KMS-11 (cell line): ENCODE measurements around the gene CARD19.

Source experiments
- H2AFZ ChIP-seq: fragments of 200-600 bp; sonication (generic); 2 replicates; pipeline ENCODE4 v1.6.1; 2016; ENCODE audit warnings: antibody characterized with exemption, mixed run types, low read depth
- H3K27ac ChIP-seq: fragments of 200-600 bp; sonication (generic); 2 replicates; pipeline ENCODE4 v1.6.1; 2016; ENCODE audit warnings: mild to moderate bottlenecking, mixed run types
- H3K27me3 ChIP-seq: fragments of 200-600 bp; sonication (generic); 2 replicates; pipeline ENCODE4 v1.6.1; 2017; ENCODE audit warnings: mild to moderate bottlenecking, low read depth, mixed run types, moderate library complexity; ENCODE audit not compliant: insufficient read depth
- H3K36me3 ChIP-seq: fragments of 200-600 bp; sonication (generic); 2 replicates; pipeline ENCODE4 v1.6.1; 2017; ENCODE audit warnings: mild to moderate bottlenecking, mixed run types; ENCODE audit not compliant: insufficient read depth
- H3K4me1 ChIP-seq: fragments of 200-600 bp; sonication (generic); 2 replicates; pipeline ENCODE4 v1.6.1; 2016; ENCODE audit warnings: mild to moderate bottlenecking, low read depth, mixed run types; ENCODE audit not compliant: poor library complexity, severe bottlenecking
- H3K4me2 ChIP-seq: fragments of 200-600 bp; sonication (generic); 2 replicates; pipeline ENCODE4 v1.7.0; 2016; ENCODE audit warnings: mild to moderate bottlenecking, mixed run types
- H3K4me3 ChIP-seq: fragments of 200-600 bp; sonication (generic); IDR thresholded peaks from 2 replicates; pipeline ENCODE4 v1.6.1; 2017; ENCODE audit warnings: low read depth, low read length, mixed read lengths; ENCODE audit not compliant: insufficient read depth
- H3K79me2 ChIP-seq: fragments of 200-600 bp; sonication (generic); 2 replicates; pipeline ENCODE4 v1.6.1; 2016; ENCODE audit warnings: low read depth, mixed run types; ENCODE audit not compliant: insufficient read depth
- H3K9ac ChIP-seq: fragments of 200-600 bp; sonication (generic); 2 replicates; pipeline ENCODE4 v1.6.1; 2016; ENCODE audit warnings: mild to moderate bottlenecking, mixed run types
- H4K20me1 ChIP-seq: fragments of 200-600 bp; sonication (generic); 2 replicates; pipeline ENCODE4 v1.6.1; 2016; ENCODE audit warnings: mild to moderate bottlenecking, mixed run types; ENCODE audit not compliant: insufficient read depth
- TF ChIP-seq, protein P1 (sequence below): fragments of 200-600 bp; sonication (generic); conservative IDR thresholded peaks from 2 replicates; pipeline ENCODE4 v1.6.1; 2017; ENCODE audit warnings: low read depth, mild to moderate bottlenecking, antibody characterized with exemption, low read length, moderate library complexity, mixed read lengths

Gene CARD19

DNA sequence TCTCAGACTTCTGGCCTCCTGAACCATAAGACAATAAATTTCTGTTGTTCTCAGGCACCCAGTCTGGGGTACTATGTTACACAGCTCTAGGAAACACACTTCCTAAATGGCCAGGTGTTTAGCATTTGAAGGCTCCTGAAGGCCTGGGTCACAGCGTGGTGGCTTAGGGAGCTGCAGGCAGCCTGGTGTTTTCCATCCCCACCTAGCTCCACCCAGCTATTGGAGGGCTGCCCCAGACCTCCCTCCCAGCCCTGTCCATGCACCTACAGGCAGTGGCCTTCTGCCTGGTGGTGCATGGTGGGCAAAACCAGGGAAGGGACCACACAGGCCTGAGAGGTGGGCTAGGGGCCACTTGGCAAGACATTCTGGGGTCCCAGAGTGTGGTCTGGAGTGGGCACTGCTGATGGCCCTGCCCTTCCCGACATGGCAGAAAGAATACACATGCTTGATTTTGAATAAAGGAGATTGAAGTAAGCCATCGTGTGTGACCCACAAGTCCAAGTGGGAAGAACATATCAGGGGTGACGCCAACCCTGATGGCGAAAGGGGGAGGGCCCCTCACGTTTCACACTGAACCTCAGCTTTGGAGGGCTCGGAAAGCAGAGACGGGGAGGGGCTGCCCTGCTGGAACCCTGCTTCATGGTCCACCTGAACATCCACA is 38.8 kb upstream of the CARD19 start:
- Histone ChIP-seq H3K9ac (no peak overlapping the region), H3K27ac (no peak overlapping the region), H3K4me2 (no peak overlapping the region), H4K20me1 (no peaks in the 10 kb centered on the region), H3K79me2 (no peaks in the 10 kb centered on the region), H2AFZ (peak overlapping the region; percentile 71; the same call in 1 of the 2 replicates), H3K4me3 (no peak overlapping the region), H3K4me1 (peaks cover 45% of the 10 kb centered on the region), H3K27me3 (no peaks in the 10 kb centered on the region), H3K36me3 (no peaks in the 10 kb centered on the region)
- TF ChIP-seq, protein P1, sequence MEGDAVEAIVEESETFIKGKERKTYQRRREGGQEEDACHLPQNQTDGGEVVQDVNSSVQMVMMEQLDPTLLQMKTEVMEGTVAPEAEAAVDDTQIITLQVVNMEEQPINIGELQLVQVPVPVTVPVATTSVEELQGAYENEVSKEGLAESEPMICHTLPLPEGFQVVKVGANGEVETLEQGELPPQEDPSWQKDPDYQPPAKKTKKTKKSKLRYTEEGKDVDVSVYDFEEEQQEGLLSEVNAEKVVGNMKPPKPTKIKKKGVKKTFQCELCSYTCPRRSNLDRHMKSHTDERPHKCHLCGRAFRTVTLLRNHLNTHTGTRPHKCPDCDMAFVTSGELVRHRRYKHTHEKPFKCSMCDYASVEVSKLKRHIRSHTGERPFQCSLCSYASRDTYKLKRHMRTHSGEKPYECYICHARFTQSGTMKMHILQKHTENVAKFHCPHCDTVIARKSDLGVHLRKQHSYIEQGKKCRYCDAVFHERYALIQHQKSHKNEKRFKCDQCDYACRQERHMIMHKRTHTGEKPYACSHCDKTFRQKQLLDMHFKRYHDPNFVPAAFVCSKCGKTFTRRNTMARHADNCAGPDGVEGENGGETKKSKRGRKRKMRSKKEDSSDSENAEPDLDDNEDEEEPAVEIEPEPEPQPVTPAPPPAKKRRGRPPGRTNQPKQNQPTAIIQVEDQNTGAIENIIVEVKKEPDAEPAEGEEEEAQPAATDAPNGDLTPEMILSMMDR, result no peak

DNA sequence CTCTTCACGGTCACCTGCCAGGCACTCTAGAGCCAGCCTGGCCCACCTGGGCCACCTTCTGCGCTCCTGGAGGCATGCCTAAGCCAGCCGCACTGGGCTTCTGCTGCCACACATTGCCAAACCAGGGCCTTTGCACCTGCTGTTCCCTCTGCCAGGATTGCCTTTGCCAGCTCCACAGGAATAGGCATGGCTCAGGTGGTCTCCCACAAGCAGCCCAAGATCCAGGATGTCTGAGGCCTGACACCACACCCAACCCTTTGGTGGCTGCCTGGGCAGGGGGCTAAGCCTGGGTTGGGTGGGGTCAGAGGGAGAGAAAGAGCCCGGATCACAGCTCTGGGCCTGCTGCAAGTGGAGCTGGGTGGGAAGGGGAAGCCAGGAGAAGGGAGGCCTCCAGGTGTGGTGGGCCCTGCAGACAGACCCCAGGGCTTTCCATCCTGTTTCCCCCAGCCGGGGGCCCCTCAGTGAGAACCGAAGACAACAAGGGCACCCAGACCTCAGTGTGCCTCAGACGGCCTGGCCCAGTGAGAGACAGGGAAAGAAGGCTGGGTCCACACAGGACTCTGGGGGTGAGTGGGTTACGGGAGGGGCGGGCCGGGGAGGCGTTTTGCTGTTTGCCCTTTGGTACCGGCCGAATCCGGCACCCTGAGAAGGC is 38.2 kb upstream of the CARD19 start:
- H3K4me2 ChIP-seq, result peak overlapping the region; percentile 90
- no peaks in the 10 kb centered on the region for H3K27me3 ChIP-seq
- H3K79me2 ChIP-seq, result 0 out of 2 replicates have a peak, but pooled peaks cover 6% of the 10 kb centered on the region
- H3K4me3 ChIP-seq, result no peak overlapping the region
- H3K4me1 ChIP-seq, result peaks cover 51% of the 10 kb centered on the region
- no peaks in the 10 kb centered on the region for H4K20me1 ChIP-seq
- no peaks in the 10 kb centered on the region for H3K36me3 ChIP-seq
- 0 out of 2 replicates have a peak overlapping the region, but pooled peaks have one; percentile 15 for H3K27ac ChIP-seq
- peak overlapping the region; percentile 71 for H2AFZ ChIP-seq
- TF ChIP-seq, protein P1, result no peak
- H3K9ac ChIP-seq, result peak overlapping the region; percentile 55; the same call in 1 of the 2 replicates

DNA sequence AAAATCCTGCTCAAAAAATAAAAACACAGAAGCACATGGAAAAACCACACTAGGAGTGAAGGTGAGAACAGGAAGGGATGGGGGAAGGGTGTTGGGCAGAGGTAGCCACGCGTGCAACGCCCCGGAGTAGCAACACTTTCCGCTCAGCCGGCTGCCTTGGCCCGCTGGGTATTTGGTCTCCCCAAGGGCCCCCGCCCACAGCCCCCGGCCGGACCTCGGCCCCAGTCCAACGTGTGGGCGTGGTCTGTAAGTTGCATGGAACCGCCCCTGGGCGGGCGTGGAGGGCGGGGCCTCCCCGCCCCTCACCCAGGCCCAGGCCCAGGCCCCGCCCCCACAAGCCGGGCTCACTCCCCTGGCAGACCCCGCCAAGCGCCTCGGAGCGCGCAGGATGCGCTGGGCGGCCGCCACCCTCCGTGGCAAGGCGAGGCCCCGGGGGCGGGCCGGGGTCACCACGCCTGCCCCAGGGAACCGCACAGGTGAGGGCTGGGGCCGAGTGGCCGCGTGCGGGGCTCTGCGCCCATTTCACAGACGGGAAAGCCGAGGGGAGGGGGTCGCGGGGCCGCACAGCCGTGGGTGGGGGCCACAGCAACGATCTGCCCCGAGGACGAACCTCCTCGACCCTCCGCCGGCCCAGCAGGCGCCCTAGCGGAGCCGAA is 37.5 kb upstream of the CARD19 start, which contains the start of gene SUSD3:
Gene SUSD3, plus strand, starts transcription at position 347 of the 656 bp plus-strand sequence. Its CDS starts 42 bp downstream, at position 389.
- H3K4me2 ChIP-seq, result peak within 1 kb of the TSS; percentile 90
- H3K4me1 ChIP-seq, result peaks cover 58% of the 10 kb centered on the region
- no peaks in the 10 kb centered on the region for H3K27me3 ChIP-seq
- peak within 1 kb of the TSS; percentile 55; the same call in 1 of the 2 replicates for H3K9ac ChIP-seq
- H3K79me2 ChIP-seq, result 0 out of 2 replicates have a peak, but pooled peaks cover 12% of the 10 kb centered on the region
- 0 out of 2 replicates have a peak within 1 kb of the TSS, but pooled peaks have one; percentile 20 for H3K27ac ChIP-seq
- H3K4me3 ChIP-seq, result no peak within 1 kb of the TSS
- H2AFZ ChIP-seq, result peak within 1 kb of the TSS; percentile 71
- H3K36me3 ChIP-seq, result no peaks in the 10 kb centered on the region
- TF ChIP-seq, protein P1, result no peak
- no peaks in the 10 kb centered on the region for H4K20me1 ChIP-seq

DNA sequence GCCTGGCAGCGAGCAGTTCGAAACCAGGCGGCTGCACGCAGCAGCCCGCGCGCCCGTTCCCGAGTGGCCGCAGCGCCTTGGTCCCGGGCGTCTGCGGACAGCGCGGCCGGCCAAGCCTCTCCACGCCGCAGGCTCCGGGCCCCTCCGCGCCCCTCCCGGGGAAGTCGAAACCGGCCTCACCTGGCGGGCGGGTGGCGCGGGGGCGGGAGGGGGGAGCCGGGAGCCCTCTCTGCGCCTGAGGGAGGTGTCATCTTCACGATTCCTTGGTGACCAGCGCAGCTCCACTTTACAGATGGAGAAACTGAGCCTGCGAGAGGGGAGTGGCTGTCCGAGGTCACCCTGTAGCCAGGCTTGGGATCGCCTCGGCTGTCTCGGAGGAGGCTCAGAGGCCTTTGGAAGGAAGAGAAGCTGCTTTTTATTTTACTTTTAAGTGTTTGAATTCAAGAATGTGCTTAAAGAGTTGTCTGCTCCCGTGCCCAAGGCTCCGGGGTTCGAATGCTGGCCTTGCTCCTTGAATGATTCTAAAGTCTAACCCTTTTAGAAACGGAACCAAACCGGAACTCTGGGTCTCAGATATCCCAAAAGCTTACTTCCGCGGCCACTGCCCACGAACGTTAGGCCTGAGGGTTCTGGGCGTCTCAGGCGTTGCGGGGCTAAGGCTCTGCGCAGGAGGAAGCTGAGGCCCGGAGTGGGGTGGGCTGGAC is 36.9 kb upstream of the CARD19 start:
- Histone ChIP-seq H3K4me1 (peaks cover 64% of the 10 kb centered on the region), H3K27me3 (no peaks in the 10 kb centered on the region), H3K4me2 (peak overlapping the region; percentile 90), H3K79me2 (0 out of 2 replicates have a peak, but pooled peaks cover 12% of the 10 kb centered on the region), H2AFZ (peak overlapping the region; percentile 71), H3K36me3 (no peaks in the 10 kb centered on the region), H3K9ac (peak overlapping the region; percentile 55; the same call in 1 of the 2 replicates), H4K20me1 (no peaks in the 10 kb centered on the region), H3K27ac (0 out of 2 replicates have a peak overlapping the region, but pooled peaks have one; percentile 20), H3K4me3 (no peak overlapping the region)
- TF ChIP-seq, protein P1, result no peak
